Ovary (tissue), 3 donors: ENCODE measurements around the gene COX10.

Experiments
- CTCF ChIP-seq, 3 donors: fragments of 450-650 bp in 2 of 3; fragments of 200-600 bp in 1 of 3; IDR thresholded peaks; one replicate each; pipeline versions ENCODE4 v1.5.1 to v1.8.0; 2016 to 2022; ENCODE audit warnings: antibody characterized with exemption in 3 of 3, mild to moderate bottlenecking in 1 of 3
- POLR2A ChIP-seq: fragments of 450-650 bp; IDR thresholded peaks from one replicate; pipeline ENCODE4 v1.6.1; 2017; ENCODE audit warnings: antibody characterized with exemption, mild to moderate bottlenecking, moderate library complexity
- donor health status: DM: no; HTN: no; CAD: no.

GRCh38 chr17:14156689-14157088, 87.4 kb downstream of the COX10 start:
- TF ChIP-seq CTCF (IDR thresholded peaks at IDR 0.05) (no peak), POLR2A (no peak)
